ENCODE data around the gene KAZALD1.
A peak's percentile ranks its signal among the peaks of the same experiment; 100 is the strongest.

KAZALD1 gene

GRCh38 chr10:101106351-101106750 lies 44.6 kb downstream of the KAZALD1 start:
- Mint-ChIP-seq H3K4me3 (no peak overlapping the region), H3K9me3 (no peaks in the 10 kb centered on the region), H3K27me3 (ENCODE audit: low read depth, poor library complexity) (peaks cover 90% of the 10 kb centered on the region)

DNA sequence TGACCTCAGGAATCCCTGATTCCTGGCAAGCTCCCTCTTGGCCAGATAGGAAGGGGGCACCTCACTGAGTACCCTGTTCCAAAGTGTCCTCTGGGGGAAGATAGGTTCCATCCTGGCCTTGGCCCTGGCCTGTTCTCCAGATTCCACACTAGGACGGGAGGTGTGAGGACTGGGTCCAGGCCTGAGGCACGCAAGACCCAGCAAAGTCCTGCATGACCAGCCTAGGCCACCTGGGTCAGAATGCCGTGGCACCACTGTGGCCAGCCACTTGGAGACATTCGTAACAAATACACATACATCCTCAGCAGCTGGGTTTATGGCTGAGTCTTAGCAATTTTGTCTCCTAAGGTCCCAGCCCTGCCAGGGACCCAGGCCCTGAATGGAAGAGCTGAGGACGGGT lies 46.0 kb downstream of the KAZALD1 start:
- Mint-ChIP-seq H3K36me3 (ENCODE audit: low read depth) (no peaks in the 10 kb centered on the region), H3K9me3 (no peaks in the 10 kb centered on the region), H3K4me1 (peaks cover 19% of the 10 kb centered on the region), H3K27ac (no peak overlapping the region), H3K27me3 (ENCODE audit: low read depth, poor library complexity) (peaks cover 88% of the 10 kb centered on the region), H3K4me3 (no peak overlapping the region)
- no peak for DNase-seq
- TF ChIP-seq, protein P1, sequence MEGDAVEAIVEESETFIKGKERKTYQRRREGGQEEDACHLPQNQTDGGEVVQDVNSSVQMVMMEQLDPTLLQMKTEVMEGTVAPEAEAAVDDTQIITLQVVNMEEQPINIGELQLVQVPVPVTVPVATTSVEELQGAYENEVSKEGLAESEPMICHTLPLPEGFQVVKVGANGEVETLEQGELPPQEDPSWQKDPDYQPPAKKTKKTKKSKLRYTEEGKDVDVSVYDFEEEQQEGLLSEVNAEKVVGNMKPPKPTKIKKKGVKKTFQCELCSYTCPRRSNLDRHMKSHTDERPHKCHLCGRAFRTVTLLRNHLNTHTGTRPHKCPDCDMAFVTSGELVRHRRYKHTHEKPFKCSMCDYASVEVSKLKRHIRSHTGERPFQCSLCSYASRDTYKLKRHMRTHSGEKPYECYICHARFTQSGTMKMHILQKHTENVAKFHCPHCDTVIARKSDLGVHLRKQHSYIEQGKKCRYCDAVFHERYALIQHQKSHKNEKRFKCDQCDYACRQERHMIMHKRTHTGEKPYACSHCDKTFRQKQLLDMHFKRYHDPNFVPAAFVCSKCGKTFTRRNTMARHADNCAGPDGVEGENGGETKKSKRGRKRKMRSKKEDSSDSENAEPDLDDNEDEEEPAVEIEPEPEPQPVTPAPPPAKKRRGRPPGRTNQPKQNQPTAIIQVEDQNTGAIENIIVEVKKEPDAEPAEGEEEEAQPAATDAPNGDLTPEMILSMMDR (IDR thresholded peaks at IDR 0.05): no peak

More at GRCh38 chr10:101106351-101106750, 44.6 kb downstream of the KAZALD1 start:
- Mint-ChIP-seq H3K36me3 (ENCODE audit: low read depth) (no peaks in the 10 kb centered on the region), H3K4me1 (peaks cover 14% of the 10 kb centered on the region), H3K27ac (no peak overlapping the region)
- TF ChIP-seq, protein P1 (IDR thresholded peaks at IDR 0.05): no peak
- no peak for DNase-seq

GRCh38 chr10:101110856-101111523 lies 49.2 kb downstream of the KAZALD1 start:
- no peak for DNase-seq
- no peaks in the 10 kb centered on the region for H3K36me3 Mint-ChIP-seq (ENCODE audit: low read depth)
- H3K27me3 Mint-ChIP-seq (ENCODE audit: low read depth, poor library complexity): peaks cover 81% of the 10 kb centered on the region
- H3K4me3 Mint-ChIP-seq: no peak overlapping the region
- TF ChIP-seq, protein P1 (IDR thresholded peaks at IDR 0.05): no peak
- no peaks in the 10 kb centered on the region for H3K9me3 Mint-ChIP-seq
- peaks cover 29% of the 10 kb centered on the region for H3K4me1 Mint-ChIP-seq
- H3K27ac Mint-ChIP-seq: no peak overlapping the region

GRCh38 chr10:101111547-101111946 lies 49.8 kb downstream of the KAZALD1 start:
- no peak overlapping the region for H3K4me3 Mint-ChIP-seq
- H3K27me3 Mint-ChIP-seq (ENCODE audit: low read depth, poor library complexity): peaks cover 83% of the 10 kb centered on the region
- peaks cover 29% of the 10 kb centered on the region for H3K4me1 Mint-ChIP-seq
- TF ChIP-seq, protein P1 (IDR thresholded peaks at IDR 0.05): no peak
- H3K27ac Mint-ChIP-seq: no peak overlapping the region
- DNase-seq: no peak
- H3K9me3 Mint-ChIP-seq: no peaks in the 10 kb centered on the region
- H3K36me3 Mint-ChIP-seq (ENCODE audit: low read depth): no peaks in the 10 kb centered on the region

DNA sequence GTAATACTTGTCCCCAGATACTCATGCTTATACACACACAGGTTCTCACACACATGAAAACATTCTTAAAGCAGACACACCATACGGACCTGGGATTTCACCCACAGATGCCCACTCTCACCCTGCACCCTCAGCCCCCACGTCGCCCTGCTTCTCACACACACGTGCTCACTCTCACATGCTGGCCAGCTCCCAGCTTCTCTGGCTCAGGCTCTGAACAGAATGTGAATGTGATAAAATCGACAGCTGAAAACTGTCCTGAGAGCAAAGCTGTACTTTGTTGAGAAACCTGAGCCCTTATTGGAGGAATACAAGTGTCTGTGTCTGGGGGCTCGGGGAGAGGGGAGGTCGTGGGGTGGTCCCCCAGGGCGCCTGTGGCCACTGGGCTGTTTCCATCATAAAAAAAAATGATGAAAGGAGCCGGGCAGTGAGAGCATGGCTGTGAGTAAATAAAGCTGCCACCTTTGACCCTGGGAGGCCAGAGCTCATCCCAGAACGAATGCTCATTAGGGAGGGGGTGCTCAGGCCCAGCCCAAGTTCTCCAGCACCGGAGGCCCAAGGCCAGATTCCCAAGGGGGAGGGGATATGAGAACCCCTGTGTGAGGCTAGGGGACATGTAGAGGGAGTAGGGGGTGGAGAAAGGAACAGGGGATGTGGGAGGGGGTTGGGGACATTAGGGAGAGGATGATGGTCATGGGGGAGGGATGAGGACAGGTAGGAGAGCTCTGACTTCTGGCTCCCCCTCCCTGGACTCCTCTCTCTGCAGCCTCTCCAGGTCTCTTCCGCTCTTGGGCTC lies 51.2 kb downstream of the KAZALD1 start:
- Mint-ChIP-seq H3K4me1 (peaks cover 21% of the 10 kb centered on the region), H3K27ac (no peak overlapping the region), H3K36me3 (ENCODE audit: low read depth) (no peaks in the 10 kb centered on the region), H3K4me3 (no peak overlapping the region), H3K9me3 (peaks cover 4% of the 10 kb centered on the region), H3K27me3 (ENCODE audit: low read depth, poor library complexity) (peaks cover 86% of the 10 kb centered on the region)
- TF ChIP-seq, protein P1 (IDR thresholded peaks at IDR 0.05): no peak
- peak; percentile 52 for DNase-seq

All from nephron progenitor cell (in vitro differentiated cells).